Activated CD4-positive, alpha-beta T cell treated with anti-CD3 and anti-CD28 coated beads for 48 hours (primary cell): ENCODE data around the gene DNAJC1.
"Not testable (repeated sequence)": the region's sequence is repeated elsewhere in the genome, so short reads cannot be mapped to it uniquely, and the experiment has no call there.

ENCODE experiments used
- DNase-seq: peaks from one replicate; pipeline ENCODE4 v3.0.0-alpha.2; 2020

DNAJC1 gene

DNA sequence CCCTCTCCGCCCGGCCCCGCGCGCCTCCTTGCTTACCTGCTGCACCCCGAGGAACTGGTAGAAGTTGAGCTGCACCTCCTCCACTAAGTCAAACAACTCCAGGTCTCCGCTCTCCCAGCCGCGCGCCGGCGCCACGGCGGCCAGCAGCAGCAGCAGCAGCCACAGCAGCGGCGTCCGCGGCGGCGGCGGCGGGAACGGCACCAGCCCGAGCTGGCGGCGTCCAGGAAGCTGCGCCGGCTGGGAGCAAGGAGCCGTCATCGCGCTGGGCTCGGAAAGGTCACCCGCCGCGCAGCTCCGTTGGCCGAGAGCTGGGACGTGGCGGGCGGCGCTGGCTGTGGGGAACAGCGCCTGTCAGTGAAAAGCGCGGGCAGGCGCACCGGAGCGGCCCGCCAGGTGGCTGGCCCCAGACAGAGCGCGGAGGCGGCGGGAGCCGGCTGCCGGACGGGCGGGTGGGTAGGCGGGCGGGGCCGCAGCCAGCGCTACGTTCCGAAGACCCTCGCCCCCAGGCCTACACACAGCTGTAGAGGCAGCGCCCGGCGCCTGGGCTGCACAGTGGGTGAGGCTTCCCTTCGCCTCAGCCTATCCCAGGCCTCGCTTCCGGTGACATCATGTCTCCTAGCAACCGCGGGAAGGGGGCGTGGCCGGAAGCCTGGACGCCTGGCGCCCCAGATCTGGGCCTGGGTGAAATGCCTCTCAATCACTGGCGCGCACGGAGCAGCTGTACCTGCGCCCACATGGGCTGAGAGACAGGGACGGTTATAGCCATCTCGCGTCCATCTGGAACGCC is at the start of gene DNAJC1:
TSS of gene DNAJC1 (minus strand) at position 554 of the 787 bp plus-strand sequence. CDS start at position 258, 296 bp downstream.
- peak; percentile 99 for DNase-seq

DNA sequence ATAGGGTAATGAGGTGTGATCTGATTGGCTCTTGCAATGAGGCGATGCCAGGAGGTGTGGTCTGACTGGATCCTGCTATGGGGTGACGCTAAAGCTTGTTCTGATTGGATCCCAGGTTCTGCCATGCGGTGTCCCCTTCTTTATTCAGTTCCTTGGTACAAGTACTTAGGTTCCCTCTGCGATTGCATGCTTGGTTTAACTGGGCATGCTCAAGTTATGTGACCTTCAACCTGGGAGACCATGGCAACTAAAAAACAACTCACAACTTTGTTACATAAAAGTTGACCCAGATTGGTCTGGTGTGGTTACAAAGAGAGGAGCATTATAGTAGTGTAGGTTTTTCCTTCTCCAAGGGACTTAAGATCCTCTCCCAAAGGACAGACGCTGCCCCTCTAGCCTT is 49.5 kb upstream of the DNAJC1 start:
- no peak for DNase-seq

DNA sequence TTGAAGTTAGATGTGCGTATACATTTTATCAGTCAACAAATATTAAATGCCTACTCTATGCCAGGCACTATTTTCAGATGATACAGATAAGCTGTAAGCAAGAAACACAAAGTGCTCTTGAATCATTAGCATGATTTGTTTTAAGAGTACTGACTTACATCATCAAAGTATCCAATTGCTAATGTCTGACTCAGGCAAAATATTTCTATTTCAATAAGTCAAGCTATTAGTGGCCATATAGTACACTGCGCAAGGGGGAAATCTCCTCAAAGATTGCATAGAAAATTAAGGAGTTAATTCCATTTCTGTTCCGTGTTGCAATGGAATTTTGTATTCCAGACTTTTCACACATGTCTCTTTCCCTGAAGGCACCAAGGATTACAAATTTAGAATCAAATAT is 46.1 kb upstream of the DNAJC1 start:
- no peak for DNase-seq

- no peak for DNase-seq
Measured at GRCh38 chr10:22047812-22048211, 44.3 kb upstream of the DNAJC1 start.

DNA sequence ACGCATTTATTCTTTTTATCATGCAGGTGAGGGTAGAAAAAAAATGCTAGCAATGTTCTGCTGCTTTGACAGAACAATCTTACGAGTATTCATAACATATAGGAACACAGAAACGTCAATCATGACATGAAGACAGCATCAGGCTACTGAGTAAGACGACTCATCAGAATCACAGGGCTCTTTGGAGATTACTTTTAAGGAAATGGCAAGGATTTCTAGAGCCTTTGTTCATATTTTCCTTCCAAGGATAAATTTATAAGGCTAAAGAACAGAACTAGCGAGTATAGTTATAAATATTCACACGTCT is 39.8 kb upstream of the DNAJC1 start:
- DNase-seq: no peak

- no peak for DNase-seq
Measured at GRCh38 chr10:22042557-22043326, 39.2 kb upstream of the DNAJC1 start.

DNA sequence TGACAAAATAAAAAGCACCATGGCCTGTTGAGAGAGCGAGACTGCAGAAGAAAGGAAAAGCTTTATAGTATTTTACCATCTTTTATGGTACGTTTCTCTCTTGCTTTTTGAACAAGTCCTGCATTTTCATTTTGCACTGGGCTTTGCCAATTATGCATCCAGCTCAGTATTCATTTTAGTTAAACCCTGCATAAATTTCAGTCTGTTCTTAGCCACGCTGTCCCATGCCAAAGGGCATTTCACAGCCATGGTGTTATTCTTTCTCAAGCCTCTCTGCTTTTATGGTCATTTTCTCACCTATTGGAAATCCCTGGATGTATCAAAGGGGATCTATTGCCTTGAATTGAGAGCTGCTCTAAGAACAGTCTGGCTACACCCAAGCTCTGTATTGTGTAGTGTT is 30.8 kb upstream of the DNAJC1 start:
- no peak for DNase-seq

GRCh38 chr10:22032268-22032667 is 28.7 kb upstream of the DNAJC1 start:
- not testable (repeated sequence) for DNase-seq

- DNase-seq: no peak
Measured at GRCh38 chr10:22030421-22030820, 26.9 kb upstream of the DNAJC1 start.

GRCh38 chr10:22029445-22030236 is 26.1 kb upstream of the DNAJC1 start:
- no peak for DNase-seq

DNA sequence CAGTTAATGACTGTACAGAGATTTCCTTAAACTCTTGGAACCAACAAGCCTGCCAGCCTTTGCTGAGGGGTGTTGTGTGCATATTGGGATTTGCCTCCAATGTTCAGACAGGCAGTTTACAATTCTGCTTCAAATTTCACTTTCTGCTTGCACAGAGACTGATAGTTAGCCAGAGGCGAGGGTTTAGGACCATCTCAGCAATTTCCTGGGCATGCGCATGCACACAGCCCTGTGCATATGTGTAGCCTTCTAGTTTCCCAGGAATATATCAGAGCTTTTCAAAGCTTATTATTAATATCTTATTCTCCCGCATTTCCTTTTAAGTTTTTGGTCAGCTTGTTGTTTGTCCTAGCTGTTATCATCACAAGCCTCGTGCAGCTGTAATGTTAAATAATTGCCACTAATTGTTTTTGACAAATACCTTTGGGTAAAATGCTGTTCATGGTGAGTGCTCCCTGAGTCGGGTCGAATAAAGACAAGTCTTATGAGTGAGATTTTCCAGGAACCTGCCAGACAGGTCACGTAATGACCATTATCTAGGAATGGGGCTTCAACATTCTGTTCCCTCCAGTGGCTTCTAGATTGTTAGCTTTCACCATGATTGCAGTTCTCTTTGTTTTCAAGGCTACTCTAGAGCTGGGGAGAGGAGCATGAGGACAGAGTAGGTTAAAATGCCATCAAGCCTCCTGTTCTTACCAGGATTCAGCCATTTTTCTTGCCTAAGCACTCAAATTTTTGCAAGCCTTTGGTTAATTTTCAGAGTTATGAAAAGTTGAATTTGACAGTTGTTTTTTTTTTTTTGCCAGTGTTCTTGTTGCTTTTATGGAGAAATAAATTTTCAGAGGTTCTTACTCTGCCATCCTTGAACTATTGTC is 24.1 kb upstream of the DNAJC1 start:
- DNase-seq: no peak

DNA sequence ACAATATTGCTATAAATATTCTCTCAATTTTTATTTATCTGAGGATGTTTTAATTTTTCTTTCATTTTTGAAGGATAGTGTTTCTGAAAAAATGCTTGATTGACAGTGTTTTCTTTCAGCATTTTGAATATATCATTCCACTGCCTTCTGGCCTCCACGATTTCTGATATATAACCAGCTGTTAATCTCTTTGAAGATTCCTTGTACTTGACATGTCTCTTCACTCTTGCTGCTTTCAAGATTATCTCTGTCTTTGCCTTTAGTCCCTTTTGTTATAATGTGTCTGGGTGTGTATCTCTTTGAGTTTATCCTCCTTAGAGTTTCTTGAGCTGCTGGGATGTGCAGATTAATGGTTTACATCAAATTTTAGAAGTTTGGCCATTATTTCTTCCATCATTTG is 22.8 kb upstream of the DNAJC1 start:
- no peak for DNase-seq

GRCh38 chr10:22023508-22023907 is 20.0 kb upstream of the DNAJC1 start:
- no peak for DNase-seq

DNA sequence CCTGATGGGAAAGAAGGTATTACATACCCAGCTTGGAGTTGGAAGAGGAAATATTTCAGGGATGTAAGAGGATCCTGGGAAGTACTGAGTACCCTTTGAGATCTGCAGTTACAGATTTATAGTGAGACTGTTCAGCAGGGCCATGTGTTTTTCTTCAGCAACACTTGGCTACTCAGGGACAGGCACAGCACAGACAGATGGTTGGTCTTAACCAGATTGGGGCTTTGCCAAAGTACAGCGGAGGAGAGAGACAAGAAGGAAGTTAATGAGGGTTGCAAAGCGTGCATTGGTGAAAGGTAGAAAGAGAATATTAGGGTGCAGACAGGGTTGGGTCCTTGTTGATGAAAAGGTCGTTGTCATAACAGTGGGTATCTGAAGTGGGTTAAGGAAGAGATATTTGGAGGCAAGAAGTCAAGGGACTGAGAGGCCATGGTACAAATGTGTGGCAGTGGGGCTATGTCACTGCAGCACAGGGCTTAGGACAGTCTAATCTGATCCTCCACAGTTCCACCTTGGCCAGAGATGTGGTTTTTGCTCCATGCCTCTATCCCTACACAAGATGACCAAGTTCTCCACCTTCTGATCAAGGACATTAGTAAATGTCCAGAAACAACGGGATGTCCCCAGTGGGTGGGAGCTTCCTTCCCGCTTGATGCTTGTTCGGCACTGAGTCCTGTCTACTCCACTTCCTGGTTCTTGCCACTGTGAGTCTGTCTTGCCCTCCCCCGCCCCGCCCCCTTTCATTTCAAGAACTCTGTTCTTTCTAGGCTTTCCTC is 18.9 kb upstream of the DNAJC1 start:
- peak; percentile 55 for DNase-seq

DNA sequence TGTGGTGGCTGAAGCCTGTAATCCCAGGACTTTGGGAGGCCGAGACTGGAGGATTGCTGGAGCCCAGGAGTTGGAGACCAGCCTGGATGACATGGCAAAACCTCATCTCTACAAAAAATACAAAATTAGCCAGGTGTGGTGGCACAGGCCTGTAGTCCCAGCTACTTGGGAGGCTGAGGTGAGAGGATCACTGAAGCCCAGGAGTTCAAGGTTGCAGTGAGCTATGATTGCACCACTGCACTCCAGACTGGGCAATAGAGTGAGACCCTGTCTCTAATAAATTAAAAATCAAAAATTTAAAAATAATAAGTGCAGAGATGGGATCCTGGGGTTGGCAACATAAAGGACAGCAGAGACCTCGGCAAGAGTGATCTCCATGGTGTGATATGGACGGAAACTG is 17.6 kb upstream of the DNAJC1 start:
- not testable (repeated sequence) for DNase-seq

DNA sequence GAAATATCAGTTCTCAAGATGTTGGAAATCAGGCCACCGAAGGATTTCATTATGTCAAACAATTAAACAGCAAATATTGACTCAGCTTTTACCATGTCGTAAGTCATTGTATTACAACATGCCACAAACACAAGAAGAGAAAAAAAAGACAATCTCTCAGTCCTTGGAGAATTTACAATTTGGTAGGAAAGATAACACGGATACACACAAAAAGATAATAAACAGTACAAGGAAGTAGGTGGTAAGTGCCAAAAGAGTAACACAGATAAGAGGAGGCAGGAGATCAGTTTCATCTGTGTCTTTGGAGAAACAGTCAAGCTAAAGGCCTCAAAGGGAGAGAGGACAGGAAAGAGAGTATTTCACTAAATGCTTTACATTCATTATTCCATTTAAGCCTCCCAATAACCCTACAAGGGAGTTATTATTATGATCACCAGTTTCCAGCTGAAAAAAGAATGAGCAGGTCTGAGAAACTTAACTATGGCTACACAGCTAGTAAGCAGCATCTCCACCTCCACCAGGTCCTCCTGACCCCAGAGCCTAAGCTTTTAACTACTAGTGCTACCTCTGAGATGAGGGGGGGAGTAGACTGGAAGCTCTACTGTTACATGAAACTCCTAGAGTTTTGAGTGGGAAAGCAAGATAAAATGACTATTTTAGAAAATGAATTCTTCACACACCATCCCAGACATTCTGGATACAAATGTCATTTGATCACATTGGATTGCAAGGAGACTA is 13.9 kb upstream of the DNAJC1 start:
- no peak for DNase-seq

GRCh38 chr10:22016046-22016705 is 12.6 kb upstream of the DNAJC1 start:
- no peak for DNase-seq

- no peak for DNase-seq
Measured at GRCh38 chr10:22010973-22011408, 7.5 kb upstream of the DNAJC1 start.

GRCh38 chr10:22010539-22010938 is 7.0 kb upstream of the DNAJC1 start:
- no peak for DNase-seq

- DNase-seq: no peak
Measured at GRCh38 chr10:22006379-22006884, 2.9 kb upstream of the DNAJC1 start.
